T-helper 2 cell treated with Interferon-gamma antibody and Interleukin-4, amounts not matched to agents 5 μg/mL and 100 μg/mL, for 36 hours (primary cell): ENCODE data around the gene TMEM39B.
"Not testable (repeated sequence)": the region's sequence is repeated elsewhere in the genome, so short reads cannot be mapped to it uniquely, and the experiment has no call there.

ENCODE experiments used
- DNase-seq: peaks from one replicate; pipeline ENCODE4 v3.0.0; 2021; ENCODE audit warnings: low spot score
- H3K27ac Mint-ChIP-seq: one replicate; pipeline ENCODE4 v1.8.0; 2021; ENCODE audit warnings: mild to moderate bottlenecking, mixed read lengths
- H3K27me3 Mint-ChIP-seq: one replicate; pipeline ENCODE4 v1.8.0; 2021; ENCODE audit warnings: low read depth, mixed read lengths
- H3K36me3 Mint-ChIP-seq: one replicate; pipeline ENCODE4 v1.8.0; 2021; ENCODE audit warnings: low read depth, mixed read lengths
- H3K4me1 Mint-ChIP-seq: one replicate; pipeline ENCODE4 v1.8.0; 2021; ENCODE audit warnings: low read depth, mixed read lengths
- H3K4me3 Mint-ChIP-seq: one replicate; pipeline ENCODE4 v1.8.0; 2022; ENCODE audit warnings: mild to moderate bottlenecking, moderate library complexity, mixed read lengths
- H3K9me3 Mint-ChIP-seq: one replicate; pipeline ENCODE4 v1.8.0; 2021; ENCODE audit warnings: mixed read lengths

The TMEM39B gene

GRCh38 chr1:32055416-32055815 is 17.3 kb upstream of the TMEM39B start:
- Mint-ChIP-seq H3K9me3 (no peaks in the 10 kb centered on the region), H3K27me3 (no peaks in the 10 kb centered on the region), H3K4me1 (peaks cover 2% of the 10 kb centered on the region), H3K36me3 (peaks cover 59% of the 10 kb centered on the region), H3K27ac (no peak overlapping the region), H3K4me3 (no peak overlapping the region)
- no peak for DNase-seq

GRCh38 chr1:32056598-32056997 is 16.1 kb upstream of the TMEM39B start:
- Mint-ChIP-seq H3K27ac (no peak overlapping the region), H3K36me3 (peaks cover 63% of the 10 kb centered on the region), H3K9me3 (no peaks in the 10 kb centered on the region), H3K4me1 (peaks cover 2% of the 10 kb centered on the region), H3K27me3 (no peaks in the 10 kb centered on the region), H3K4me3 (no peak overlapping the region)
- no peak for DNase-seq

GRCh38 chr1:32060914-32061313 is 11.8 kb upstream of the TMEM39B start:
- no peak for DNase-seq
- H3K36me3 Mint-ChIP-seq = peaks cover 51% of the 10 kb centered on the region
- no peak overlapping the region for H3K27ac Mint-ChIP-seq
- H3K27me3 Mint-ChIP-seq = no peaks in the 10 kb centered on the region
- H3K4me1 Mint-ChIP-seq = peaks cover 6% of the 10 kb centered on the region
- H3K4me3 Mint-ChIP-seq = no peak overlapping the region
- no peaks in the 10 kb centered on the region for H3K9me3 Mint-ChIP-seq

- no peak for DNase-seq
- no peak overlapping the region for H3K27ac Mint-ChIP-seq
- no peaks in the 10 kb centered on the region for H3K27me3 Mint-ChIP-seq
- H3K4me1 Mint-ChIP-seq = peaks cover 9% of the 10 kb centered on the region
- H3K36me3 Mint-ChIP-seq = peaks cover 44% of the 10 kb centered on the region
- no peaks in the 10 kb centered on the region for H3K9me3 Mint-ChIP-seq
- H3K4me3 Mint-ChIP-seq = no peak overlapping the region
These were observed 9.9 kb upstream of the TMEM39B start for GRCh38 chr1:32062867-32063230.

GRCh38 chr1:32063261-32063681 is 9.5 kb upstream of the TMEM39B start:
- DNase-seq = no peak

GRCh38 chr1:32065613-32066488 is 6.9 kb upstream of the TMEM39B start:
- H3K27me3 Mint-ChIP-seq, H3K4me3 Mint-ChIP-seq, H3K9me3 Mint-ChIP-seq, DNase-seq, H3K27ac Mint-ChIP-seq: not testable (repeated sequence)
- H3K36me3 Mint-ChIP-seq = peaks cover 22% of the 10 kb centered on the region
- peaks cover 16% of the 10 kb centered on the region for H3K4me1 Mint-ChIP-seq

More at GRCh38 chr1:32063261-32063681, 9.5 kb upstream of the TMEM39B start:
- Mint-ChIP-seq H3K36me3 (peaks cover 42% of the 10 kb centered on the region), H3K9me3 (no peaks in the 10 kb centered on the region), H3K27me3 (no peaks in the 10 kb centered on the region), H3K4me1 (peaks cover 9% of the 10 kb centered on the region), H3K4me3 (no peak overlapping the region), H3K27ac (no peak overlapping the region)

- Mint-ChIP-seq H3K9me3 (no peaks in the 10 kb centered on the region), H3K27me3 (peaks cover 2% of the 10 kb centered on the region), H3K4me3 (no peak overlapping the region), H3K4me1 (peaks cover 16% of the 10 kb centered on the region), H3K36me3 (peaks cover 17% of the 10 kb centered on the region), H3K27ac (peak overlapping the region; percentile 17)
- no peak for DNase-seq
These were observed 6.3 kb upstream of the TMEM39B start for GRCh38 chr1:32066489-32066873.

GRCh38 chr1:32068957-32069588 is 3.7 kb upstream of the TMEM39B start:
- Mint-ChIP-seq H3K36me3 (peaks cover under 1% of the 10 kb centered on the region), H3K27me3 (peaks cover 2% of the 10 kb centered on the region), H3K4me1 (peaks cover 27% of the 10 kb centered on the region), H3K27ac (no peak overlapping the region), H3K4me3 (no peak overlapping the region), H3K9me3 (no peaks in the 10 kb centered on the region)
- DNase-seq = no peak

- peak overlapping the region; percentile 91 for H3K4me3 Mint-ChIP-seq
- H3K27ac Mint-ChIP-seq = peak overlapping the region; percentile 92
- H3K9me3 Mint-ChIP-seq = no peaks in the 10 kb centered on the region
- H3K4me1 Mint-ChIP-seq = peaks cover 39% of the 10 kb centered on the region
- no peak for DNase-seq
- peaks cover 6% of the 10 kb centered on the region for H3K36me3 Mint-ChIP-seq
- H3K27me3 Mint-ChIP-seq = peaks cover 2% of the 10 kb centered on the region
These were observed 749 bp upstream of the TMEM39B start for GRCh38 chr1:32071758-32072621.

- H3K27me3 Mint-ChIP-seq = peaks cover 2% of the 10 kb centered on the region
- no peaks in the 10 kb centered on the region for H3K9me3 Mint-ChIP-seq
- H3K4me1 Mint-ChIP-seq = peaks cover 39% of the 10 kb centered on the region
- peaks cover 13% of the 10 kb centered on the region for H3K36me3 Mint-ChIP-seq
- peak overlapping the region; percentile 91 for H3K4me3 Mint-ChIP-seq
- H3K27ac Mint-ChIP-seq = peak overlapping the region; percentile 92
- no peak for DNase-seq
These were observed 825 bp downstream of the TMEM39B start for GRCh38 chr1:32073299-32074229.

- Mint-ChIP-seq H3K9me3 (no peaks in the 10 kb centered on the region), H3K27ac (peak overlapping the region; percentile 64), H3K4me1 (peaks cover 37% of the 10 kb centered on the region), H3K36me3 (peaks cover 17% of the 10 kb centered on the region), H3K4me3 (peak overlapping the region; percentile 91), H3K27me3 (no peaks in the 10 kb centered on the region)
- no peak for DNase-seq
These were observed 2.1 kb downstream of the TMEM39B start for GRCh38 chr1:32074841-32075240.

GRCh38 chr1:32077451-32077850 is 4.7 kb downstream of the TMEM39B start:
- Mint-ChIP-seq H3K27me3 (no peaks in the 10 kb centered on the region), H3K27ac (no peak overlapping the region), H3K4me1 (peaks cover 27% of the 10 kb centered on the region), H3K4me3 (no peak overlapping the region), H3K36me3 (peaks cover 27% of the 10 kb centered on the region), H3K9me3 (no peaks in the 10 kb centered on the region)
- DNase-seq = no peak

- Mint-ChIP-seq H3K4me3 (no peak overlapping the region), H3K27me3 (no peaks in the 10 kb centered on the region), H3K36me3 (peaks cover 43% of the 10 kb centered on the region), H3K4me1 (peaks cover 5% of the 10 kb centered on the region), H3K27ac (no peak overlapping the region), H3K9me3 (no peaks in the 10 kb centered on the region)
- DNase-seq = no peak
These were observed 9.3 kb downstream of the TMEM39B start for GRCh38 chr1:32082022-32082421.
